A549 (cell line): Measurements from ENCODE around the gene SLC38A4. TPM values are rescaled to one million over a fixed set of nuclear protein-coding genes. Genes with fewer than 3 reads are reported as not detected.

Experiments
- ATAC-seq, 2 experiments: fragments of 200-7000 bp in 1 of 2; fragments of >200 bp in 1 of 2; cut with Nextera tagmentation in 1 of 2; cut with Tn5 transposase in 1 of 2; 3 replicates each; pipeline versions ENCODE4 v1.8.0 to v1.9.1; 2018 to 2020; ENCODE audit warnings: mild to moderate bottlenecking in 1 of 2, moderate library complexity in 1 of 2
- CTCF ChIA-PET: fragments of 300-600 bp; sonication (Branson Sonifier 250); formaldehyde crosslinking; extraction: SDS; loops from one replicate; lab custom pipeline; 2021; ENCODE audit warnings: antibody characterized with exemption, inconsistent platforms; lab: Yijun Ruan, JAX
- POLR2A ChIA-PET: fragments of 350-600 bp; formaldehyde crosslinking; extraction: SDS; loops from one replicate; lab custom pipeline; 2021; ENCODE audit warnings: antibody characterized with exemption, inconsistent platforms; lab: Yijun Ruan, JAX
- DNase-seq, 2 experiments: peaks; one replicate each; pipeline versions ENCODE4 v3.0.0 to v3.0.0-alpha.2; 2011 to 2016; ENCODE audit warnings: low read depth in 1 of 2, low spot score in 1 of 2
- FAIRE-seq: peaks from 2 replicates; lab custom pipeline; 2011; peaks lifted over from hg19 to GRCh38; lab: Jason Lieb, UNC
- H3K27ac ChIP-seq, 2 experiments: fragments of >200 bp; sonication (Bioruptor Twin); formaldehyde crosslinking; 3 replicates each; pipeline ENCODE4 v1.5.1; 2016 to 2017
- H3K4me1 ChIP-seq: fragments of >200 bp; sonication (Bioruptor Twin); formaldehyde crosslinking; 3 replicates; pipeline ENCODE4 v1.6.1; 2016
- H3K4me2 ChIP-seq: fragments of >200 bp; sonication (Bioruptor Twin); formaldehyde crosslinking; 3 replicates; pipeline ENCODE4 v1.6.1; 2016
- H3K4me3 ChIP-seq: fragments of >200 bp; sonication (Bioruptor Twin); formaldehyde crosslinking; 3 replicates; pipeline ENCODE4 v1.5.1; 2016
- H3K9me3 ChIP-seq: fragments of >200 bp; sonication (Bioruptor Twin); formaldehyde crosslinking; 3 replicates; pipeline ENCODE4 v1.6.1; 2016
- CBX2 ChIP-seq: fragments of 200-600 bp; sonication (generic); IDR thresholded peaks from 2 replicates; pipeline ENCODE4 v1.6.1; 2016; ENCODE audit warnings: low read depth, mild to moderate bottlenecking, borderline replicate concordance
- EP300 ChIP-seq, 2 experiments: fragments of >200 bp; sonication (Bioruptor Twin); formaldehyde crosslinking; IDR thresholded peaks; 2 replicates in 1 of 2; 3 replicates in 1 of 2; pipeline ENCODE4 v1.6.1; 2016 to 2017
- FOSL2 ChIP-seq, 2 experiments: fragments of 450-650 bp in 1 of 2; fragments of >200 bp in 1 of 2; sonication (Bioruptor Twin) in 1 of 2; formaldehyde crosslinking; IDR thresholded peaks; 2 replicates each; pipeline versions ENCODE4 v1.5.0 to v1.6.1; 2016 to 2020; ENCODE audit warnings: mild to moderate bottlenecking in 1 of 2, moderate library complexity in 1 of 2
- GATA3 ChIP-seq: IDR thresholded peaks from 2 replicates; pipeline ENCODE4 v1.6.1; 2012; ENCODE audit warnings: borderline replicate concordance
- HDAC2 ChIP-seq: fragments of 200-600 bp; sonication (generic); IDR thresholded peaks from 2 replicates; pipeline ENCODE4 v1.6.1; 2016
- HOXB13 ChIP-seq: fragments of 250-450 bp; sonication (Bioruptor Pico); IDR thresholded peaks from 2 replicates; pipeline ENCODE4 v1.5.0; 2020; ENCODE audit warnings: low read depth, mild to moderate bottlenecking, moderate library complexity
- HOXB5 ChIP-seq: fragments of 250-450 bp; sonication (Bioruptor Pico); IDR thresholded peaks from 2 replicates; pipeline ENCODE4 v1.5.0; 2020; ENCODE audit warnings: mild to moderate bottlenecking, moderate library complexity
- JUN ChIP-seq, 2 experiments: fragments of >200 bp; sonication (Bioruptor Twin); formaldehyde crosslinking; IDR thresholded peaks; 2 replicates in 1 of 2; 3 replicates in 1 of 2; pipeline ENCODE4 v1.6.1; 2016 to 2017
- JUNB ChIP-seq: fragments of >200 bp; sonication (Bioruptor Twin); formaldehyde crosslinking; IDR thresholded peaks from 2 replicates; pipeline ENCODE4 v1.6.1; 2016
- KDM5A ChIP-seq: fragments of 200-600 bp; sonication (generic); IDR thresholded peaks from 2 replicates; pipeline ENCODE4 v1.6.1; 2016; ENCODE audit warnings: antibody characterized with exemption, mild to moderate bottlenecking
- MAZ ChIP-seq: fragments of 150-350 bp; IDR thresholded peaks from 2 replicates; pipeline ENCODE4 v1.6.1; 2014; ENCODE audit warnings: antibody characterized with exemption, low read depth, low read length, borderline replicate concordance
- POLR2A ChIP-seq: IDR thresholded peaks from 2 replicates; pipeline ENCODE4 v1.6.1; 2012; ENCODE audit warnings: mild to moderate bottlenecking, low read length
- POLR2AphosphoS2 ChIP-seq: conservative IDR thresholded peaks from 2 replicates; pipeline ENCODE4 v1.6.1; 2012; ENCODE audit warnings: low read length, improper control_type of control experiment, inconsistent platforms
- RAD21 ChIP-seq, 2 experiments: fragments of >200 bp in 1 of 2; sonication (Bioruptor Twin) in 1 of 2; formaldehyde crosslinking in 1 of 2; IDR thresholded peaks in 1 of 2; conservative IDR thresholded peaks in 1 of 2; 2 replicates in 1 of 2; 3 replicates in 1 of 2; pipeline ENCODE4 v1.6.1; 2012 to 2018; ENCODE audit warnings: inconsistent platforms in 1 of 2
- RARB ChIP-seq: fragments of 250-450 bp; sonication (Bioruptor Pico); IDR thresholded peaks from 2 replicates; pipeline ENCODE4 v1.8.0; 2021; ENCODE audit warnings: mild to moderate bottlenecking, moderate library complexity
- RFX5 ChIP-seq: fragments of 450-650 bp; IDR thresholded peaks from 2 replicates; pipeline ENCODE4 v1.7.1; 2014; ENCODE audit warnings: antibody characterized with exemption, mild to moderate bottlenecking, moderate library complexity
- ZC3H11A ChIP-seq: fragments of 450-650 bp; IDR thresholded peaks from 2 replicates; pipeline ENCODE4 v1.6.1; 2014; ENCODE audit warnings: antibody characterized with exemption, mild to moderate bottlenecking
- WGBS: methylation state at CpG from one replicate; pipeline ENCODE4 v1.1.6; 2017; ENCODE audit errors: missing lambda C conversion rate; 5-methylcytosine and 5-hydroxymethylcytosine counted together
- polyA plus RNA-seq, 4 experiments: library from polyadenylated mRNA; depleted of rRNA in 3 of 4; stranded (reverse); fragments of >200 nt; fragmentation: RNase III in 1 of 4; extraction: RNeasy Plus Mini Kit Qiagen cat#74134 plus additional on column Dnase treatment in 1 of 4; gene quantifications; 2 replicates in 3 of 4; 3 replicates in 1 of 4; pipeline ENCODE4 v1.2.3, GENCODE V29; 2011 to 2017
- TF ChIP-seq, protein P1 (sequence below): fragments of 450-650 bp; IDR thresholded peaks from 2 replicates; pipeline ENCODE4 v1.6.1; 2014; ENCODE audit warnings: antibody characterized with exemption
- TF ChIP-seq, protein P2 (sequence below): IDR thresholded peaks from 2 replicates; pipeline ENCODE4 v1.6.1; 2012; ENCODE audit warnings: low read depth, borderline replicate concordance
- TF ChIP-seq, protein P3 (sequence below): fragments of 200-600 bp; sonication (generic); IDR thresholded peaks from 2 replicates; pipeline ENCODE4 v1.6.1; 2016; ENCODE audit warnings: antibody characterized with exemption, mild to moderate bottlenecking, moderate library complexity

Gene SLC38A4
- polyA plus RNA-seq, 2 of the 4 experiments (the other 2 are of a cell fraction): 0.09 to 0.30 TPM

- TF ChIP-seq, protein P1, sequence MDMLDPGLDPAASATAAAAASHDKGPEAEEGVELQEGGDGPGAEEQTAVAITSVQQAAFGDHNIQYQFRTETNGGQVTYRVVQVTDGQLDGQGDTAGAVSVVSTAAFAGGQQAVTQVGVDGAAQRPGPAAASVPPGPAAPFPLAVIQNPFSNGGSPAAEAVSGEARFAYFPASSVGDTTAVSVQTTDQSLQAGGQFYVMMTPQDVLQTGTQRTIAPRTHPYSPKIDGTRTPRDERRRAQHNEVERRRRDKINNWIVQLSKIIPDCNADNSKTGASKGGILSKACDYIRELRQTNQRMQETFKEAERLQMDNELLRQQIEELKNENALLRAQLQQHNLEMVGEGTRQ: no peak
These were observed 102.0 kb downstream of the SLC38A4 start (continued) for GRCh38 chr12:46723629-46724419.

DNA sequence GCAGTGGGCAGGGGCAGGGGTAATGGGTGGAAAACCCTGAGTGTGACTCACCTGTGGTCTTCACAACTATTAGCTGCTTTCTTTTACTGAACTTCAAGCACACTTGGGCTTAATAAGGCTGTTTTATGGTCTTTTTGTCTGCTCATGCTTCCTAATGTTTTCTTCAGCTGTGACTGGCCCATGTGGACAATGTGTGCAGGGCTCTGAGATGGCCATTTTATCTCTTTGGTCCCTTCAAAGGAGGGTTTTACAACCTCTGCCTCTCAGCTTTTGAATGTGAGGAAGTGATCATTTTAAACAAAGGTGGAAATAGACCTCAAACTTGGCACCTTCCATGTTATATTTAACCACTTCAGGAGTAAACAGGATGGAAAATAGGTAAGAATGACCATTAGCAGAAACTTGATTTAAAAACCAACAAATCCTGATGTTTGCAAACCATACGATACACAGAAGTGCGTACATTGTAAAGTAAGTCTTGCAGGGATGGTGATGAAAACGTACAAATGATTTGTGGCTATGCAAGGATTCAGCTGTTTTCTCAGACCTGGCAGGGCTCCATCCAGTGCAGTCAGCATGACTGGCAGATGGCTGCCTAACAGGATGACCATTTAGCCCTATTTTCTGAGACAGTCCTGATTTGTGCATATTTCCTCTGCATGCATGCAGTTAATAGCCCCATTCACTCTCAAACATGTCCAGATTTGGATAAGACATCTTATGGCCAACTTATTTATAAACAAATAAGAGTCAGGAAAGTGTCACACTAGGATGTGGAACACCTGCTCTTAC lies 103.2 kb downstream of the SLC38A4 start:
- 66% methylated on average over 3 of the region's 3 CpGs for WGBS
- FAIRE-seq (no peak), DNase-seq (no peak), ATAC-seq (no peak)
- POLR2A ChIA-PET: no interaction called here
- H3K4me1 ChIP-seq: no peaks in the 10 kb centered on the region
- H3K4me2 ChIP-seq: no peak overlapping the region
- 0 out of 3 replicates have a peak, but pooled peaks cover 4% of the 10 kb centered on the region for H3K9me3 ChIP-seq
- no peak overlapping the region for H3K4me3 ChIP-seq
- CTCF ChIA-PET: no interaction called here
- H3K27ac ChIP-seq: no peak overlapping the region
- TF ChIP-seq JUN (IDR thresholded peaks at IDR 0.05): no peak
- no peak for TF ChIP-seq RAD21 (conservative IDR thresholded peaks at IDR 0.05 in 1 of 2, IDR thresholded peaks at IDR 0.05 in 1 of 2)
- TF ChIP-seq MAZ: no peak
- no peak for TF ChIP-seq POLR2A
- no peak for TF ChIP-seq RARB (CRISPR knock-in tag)
- no peak for TF ChIP-seq RFX5
- TF ChIP-seq, protein P1: no peak
- TF ChIP-seq HDAC2: no peak
- TF ChIP-seq CBX2: no peak
- TF ChIP-seq ZC3H11A: no peak
- no peak for TF ChIP-seq GATA3

- 55% methylated on average over 3 of the region's 3 CpGs for WGBS
- no peak overlapping the region for H3K27ac ChIP-seq
- DNase-seq (no peak), ATAC-seq (no peak), FAIRE-seq (no peak)
- ChIA-PET POLR2A (no interaction called here), CTCF (no interaction called here)
- H3K9me3 ChIP-seq: no peaks in the 10 kb centered on the region
- TF ChIP-seq HOXB13 (CRISPR knock-in tag): no peak
- no peak for TF ChIP-seq EP300 (IDR thresholded peaks at IDR 0.05)
- TF ChIP-seq CBX2: no peak
- TF ChIP-seq JUNB: no peak
- no peak for TF ChIP-seq MAZ
- TF ChIP-seq, protein P2, sequence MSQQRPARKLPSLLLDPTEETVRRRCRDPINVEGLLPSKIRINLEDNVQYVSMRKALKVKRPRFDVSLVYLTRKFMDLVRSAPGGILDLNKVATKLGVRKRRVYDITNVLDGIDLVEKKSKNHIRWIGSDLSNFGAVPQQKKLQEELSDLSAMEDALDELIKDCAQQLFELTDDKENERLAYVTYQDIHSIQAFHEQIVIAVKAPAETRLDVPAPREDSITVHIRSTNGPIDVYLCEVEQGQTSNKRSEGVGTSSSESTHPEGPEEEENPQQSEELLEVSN: no peak
- TF ChIP-seq KDM5A: no peak
- TF ChIP-seq HDAC2: no peak
- TF ChIP-seq, protein P3, sequence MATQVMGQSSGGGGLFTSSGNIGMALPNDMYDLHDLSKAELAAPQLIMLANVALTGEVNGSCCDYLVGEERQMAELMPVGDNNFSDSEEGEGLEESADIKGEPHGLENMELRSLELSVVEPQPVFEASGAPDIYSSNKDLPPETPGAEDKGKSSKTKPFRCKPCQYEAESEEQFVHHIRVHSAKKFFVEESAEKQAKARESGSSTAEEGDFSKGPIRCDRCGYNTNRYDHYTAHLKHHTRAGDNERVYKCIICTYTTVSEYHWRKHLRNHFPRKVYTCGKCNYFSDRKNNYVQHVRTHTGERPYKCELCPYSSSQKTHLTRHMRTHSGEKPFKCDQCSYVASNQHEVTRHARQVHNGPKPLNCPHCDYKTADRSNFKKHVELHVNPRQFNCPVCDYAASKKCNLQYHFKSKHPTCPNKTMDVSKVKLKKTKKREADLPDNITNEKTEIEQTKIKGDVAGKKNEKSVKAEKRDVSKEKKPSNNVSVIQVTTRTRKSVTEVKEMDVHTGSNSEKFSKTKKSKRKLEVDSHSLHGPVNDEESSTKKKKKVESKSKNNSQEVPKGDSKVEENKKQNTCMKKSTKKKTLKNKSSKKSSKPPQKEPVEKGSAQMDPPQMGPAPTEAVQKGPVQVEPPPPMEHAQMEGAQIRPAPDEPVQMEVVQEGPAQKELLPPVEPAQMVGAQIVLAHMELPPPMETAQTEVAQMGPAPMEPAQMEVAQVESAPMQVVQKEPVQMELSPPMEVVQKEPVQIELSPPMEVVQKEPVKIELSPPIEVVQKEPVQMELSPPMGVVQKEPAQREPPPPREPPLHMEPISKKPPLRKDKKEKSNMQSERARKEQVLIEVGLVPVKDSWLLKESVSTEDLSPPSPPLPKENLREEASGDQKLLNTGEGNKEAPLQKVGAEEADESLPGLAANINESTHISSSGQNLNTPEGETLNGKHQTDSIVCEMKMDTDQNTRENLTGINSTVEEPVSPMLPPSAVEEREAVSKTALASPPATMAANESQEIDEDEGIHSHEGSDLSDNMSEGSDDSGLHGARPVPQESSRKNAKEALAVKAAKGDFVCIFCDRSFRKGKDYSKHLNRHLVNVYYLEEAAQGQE: no peak
- no peak for TF ChIP-seq FOSL2 (IDR thresholded peaks at IDR 0.05)
- TF ChIP-seq FOSL2 (CRISPR knock-in tag; IDR thresholded peaks at IDR 0.05): no peak
- TF ChIP-seq POLR2AphosphoS2: no peak
- no peak for TF ChIP-seq HOXB5 (CRISPR knock-in tag)
- H3K4me2 ChIP-seq: no peak overlapping the region
- no peaks in the 10 kb centered on the region for H3K4me1 ChIP-seq
- H3K4me3 ChIP-seq: no peak overlapping the region
These were observed 107.3 kb downstream of the SLC38A4 start for GRCh38 chr12:46718495-46718894.
